GM21825 (cell line): Measurements from ENCODE around the gene GTF2A1.
"Not testable (repeated sequence)": the region's sequence is repeated elsewhere in the genome, so short reads cannot be mapped to it uniquely, and the experiment has no call there.

Source experiments
- ATAC-seq: cut with Tn5 transposase; IDR thresholded peaks from one replicate; pipeline ENCODE4 v1.9.1; 2021; ENCODE audit warnings: mild to moderate bottlenecking, moderate library complexity; ENCODE audit not compliant: unreplicated experiment

Gene GTF2A1

DNA sequence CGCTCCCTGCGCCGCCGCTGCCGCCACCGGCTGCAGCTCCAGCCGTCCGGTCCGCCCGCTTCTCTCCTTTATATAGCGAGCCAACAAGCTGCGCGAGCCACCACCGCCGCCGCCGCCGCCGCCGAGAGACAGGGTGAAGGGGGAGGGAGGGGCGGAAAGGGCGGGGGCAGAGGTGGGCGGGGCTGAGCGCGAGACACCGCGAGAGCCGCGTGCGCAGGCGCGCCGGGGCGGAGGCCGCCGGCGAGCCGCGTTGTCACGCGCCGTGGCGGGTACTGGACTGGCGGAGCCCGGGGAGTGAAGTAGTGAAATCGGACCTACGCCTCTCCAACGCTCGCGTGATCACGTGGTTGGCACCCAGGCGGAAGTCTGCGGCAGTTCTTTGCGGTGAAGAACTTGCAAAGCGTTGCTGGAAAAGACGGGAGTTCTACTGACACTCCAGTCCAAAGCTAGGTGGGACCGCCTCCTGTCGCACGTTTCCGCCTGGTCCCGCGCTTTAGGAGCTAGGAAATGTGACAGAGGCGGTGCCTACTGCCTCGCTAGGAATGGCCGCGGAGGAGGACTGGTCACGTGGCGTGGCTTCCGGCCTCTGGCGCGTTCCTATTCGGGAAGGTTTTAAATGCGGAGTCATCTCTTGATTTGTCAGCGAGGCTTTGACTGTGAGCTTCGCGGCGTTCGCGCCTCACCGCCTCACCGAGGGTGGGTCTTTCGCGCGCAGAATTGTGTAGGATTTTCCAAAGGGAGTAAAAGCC is at the start of gene GTF2A1:
TSS of gene GTF2A1 (minus strand) at position 130 of the 749 bp plus-strand sequence. CDS start 441 bp downstream, outside the sequence.
- ATAC-seq, result peak; percentile 79

DNA sequence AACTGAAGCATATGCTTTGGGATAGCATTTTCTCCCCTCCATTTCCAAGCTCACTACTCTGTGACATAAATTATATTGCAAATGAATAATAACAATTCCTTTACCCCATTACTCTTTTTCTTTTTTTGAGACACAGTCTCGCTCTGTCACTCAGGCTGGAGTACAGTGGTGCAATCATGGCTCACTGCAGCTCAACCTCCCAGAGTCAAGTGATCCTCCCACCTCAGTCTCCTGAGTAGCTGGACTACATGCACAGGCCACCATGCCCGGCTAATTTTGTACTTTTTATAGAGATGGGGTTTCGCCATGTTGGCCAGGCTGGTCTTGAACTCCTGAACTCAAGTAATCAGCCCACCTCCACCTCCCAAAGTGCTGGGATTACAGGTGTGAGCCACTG is 49.2 kb upstream of the GTF2A1 start:
- ATAC-seq, result no peak

DNA sequence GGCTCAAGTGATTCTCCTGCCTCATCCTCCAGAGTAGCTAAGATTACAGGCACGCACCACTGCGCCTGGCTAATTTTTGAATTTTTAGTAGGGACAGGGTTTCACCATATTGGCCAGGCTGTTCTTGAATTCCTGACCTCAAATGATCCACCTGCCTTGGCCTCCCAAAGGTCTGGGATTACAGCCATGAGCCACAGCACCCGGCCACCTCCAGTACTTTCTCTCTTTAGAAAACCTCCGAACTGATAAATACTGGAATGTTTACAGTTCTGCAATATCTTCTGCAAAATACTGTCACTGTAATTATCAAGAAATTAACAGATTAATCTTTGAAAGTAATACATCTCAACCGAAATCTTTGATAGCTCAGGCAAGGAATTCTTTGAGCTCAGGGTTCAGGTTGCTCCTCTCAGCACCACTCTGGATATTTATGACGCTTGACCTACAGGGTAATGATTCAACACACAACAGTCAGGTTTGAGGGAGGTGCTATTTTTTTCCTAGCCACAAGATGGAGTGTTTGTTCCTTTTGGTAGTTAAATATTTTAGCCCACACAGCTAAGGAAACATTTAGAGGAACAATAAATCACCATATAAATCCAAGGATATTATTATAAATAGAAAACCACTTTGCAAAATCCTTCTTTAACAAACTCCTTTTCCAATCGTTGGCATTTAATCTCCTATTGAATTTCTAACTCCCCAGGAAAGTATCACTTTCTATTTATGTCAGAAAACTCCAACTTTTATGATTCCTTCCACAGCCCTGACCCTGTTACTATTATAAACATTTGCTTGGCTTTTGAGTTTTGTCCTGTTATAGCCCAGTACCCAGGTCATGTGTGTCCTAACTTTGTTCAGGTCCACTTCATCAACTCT is 48.6 kb upstream of the GTF2A1 start:
- ATAC-seq, result peak; percentile 74

DNA sequence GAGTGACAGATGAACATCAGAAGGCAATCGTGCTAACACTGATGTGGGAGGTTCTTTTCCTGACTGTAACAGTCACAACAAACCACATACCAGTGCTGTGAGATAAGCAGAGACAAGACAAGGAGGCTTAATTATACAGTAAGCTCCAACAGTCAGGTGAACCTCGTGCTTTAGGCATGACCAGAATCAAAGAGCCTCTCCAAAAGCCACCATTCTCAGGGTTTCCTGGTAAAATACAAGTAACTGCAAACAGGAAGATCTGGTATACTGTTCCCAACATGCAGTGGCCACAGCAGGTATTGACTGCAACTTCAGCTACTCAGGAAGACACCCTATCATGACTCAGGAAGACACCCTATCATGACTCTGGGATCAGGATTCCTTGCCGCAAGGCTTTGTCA is 47.3 kb upstream of the GTF2A1 start:
- ATAC-seq, result no peak

DNA sequence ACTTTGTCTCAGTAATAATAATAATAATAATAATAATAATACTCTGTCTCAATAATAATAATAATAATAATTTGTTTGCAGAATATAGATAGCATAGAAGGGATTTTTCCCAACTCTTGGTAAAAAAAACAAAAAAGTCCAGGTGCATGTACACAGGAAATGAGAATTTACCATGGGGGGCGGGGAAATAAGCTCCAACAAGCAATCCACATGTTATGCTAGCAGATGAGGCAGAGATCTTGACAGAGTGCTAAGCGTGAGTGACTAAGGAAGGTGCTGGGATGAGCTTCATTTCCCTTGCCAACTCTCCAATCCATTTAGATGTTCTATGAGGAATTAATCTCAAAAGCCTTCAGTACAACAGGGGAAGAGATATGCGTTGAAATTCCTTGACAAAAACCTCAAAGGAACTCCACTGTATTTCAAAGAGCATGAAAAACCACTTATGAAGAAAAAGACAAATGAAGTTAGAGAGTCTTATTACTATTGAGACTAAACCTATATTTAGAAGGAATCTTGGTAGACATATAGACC is 44.9 kb upstream of the GTF2A1 start:
- no peak for ATAC-seq

DNA sequence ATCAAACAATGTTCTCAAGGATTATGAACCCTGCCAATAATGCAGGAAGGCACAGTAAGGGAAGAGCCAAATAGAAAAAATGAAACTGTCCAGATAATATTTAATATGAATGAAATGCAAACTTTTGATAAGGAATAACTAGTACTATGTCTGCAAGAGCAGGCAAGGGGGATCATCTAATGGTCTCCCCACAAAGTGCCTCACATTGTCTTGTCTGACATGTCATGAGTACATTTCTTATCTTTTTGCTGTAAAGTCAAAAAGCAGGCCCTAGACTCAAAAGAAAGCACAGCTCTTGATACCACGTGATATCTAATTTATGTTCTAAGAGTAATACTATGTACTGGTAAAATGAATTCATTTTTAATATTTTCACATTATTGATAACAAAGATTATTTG is 43.9 kb upstream of the GTF2A1 start:
- no peak for ATAC-seq

DNA sequence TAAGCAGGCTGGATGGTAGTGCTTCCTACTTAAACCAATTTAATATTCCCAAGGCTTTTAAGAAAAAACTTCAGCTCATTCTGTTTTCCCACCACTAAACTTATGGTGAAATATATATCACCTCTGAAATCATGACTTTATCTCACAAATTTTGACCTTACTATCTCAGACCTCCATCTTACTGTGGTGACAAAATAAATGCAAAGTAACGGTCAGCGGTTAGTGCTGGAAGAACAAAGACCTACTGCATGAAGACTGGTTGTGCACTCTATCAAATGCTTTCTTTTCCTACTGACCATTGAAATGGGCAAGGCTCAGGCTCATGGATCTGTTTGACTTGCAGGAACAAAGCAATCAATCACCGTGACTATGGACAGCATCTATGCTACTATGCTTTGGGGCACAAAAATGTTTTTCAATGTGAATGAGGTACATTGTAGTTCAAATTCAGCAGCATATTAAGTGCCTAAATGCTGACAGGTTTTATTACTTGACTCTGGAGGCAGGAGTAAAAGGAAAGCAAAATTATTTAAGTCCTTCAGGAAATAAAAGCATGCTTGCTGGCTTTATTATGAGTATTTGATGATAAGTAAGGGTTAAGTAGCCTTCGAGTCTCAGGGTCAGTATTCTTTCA is 43.1 kb upstream of the GTF2A1 start:
- no peak for ATAC-seq

DNA sequence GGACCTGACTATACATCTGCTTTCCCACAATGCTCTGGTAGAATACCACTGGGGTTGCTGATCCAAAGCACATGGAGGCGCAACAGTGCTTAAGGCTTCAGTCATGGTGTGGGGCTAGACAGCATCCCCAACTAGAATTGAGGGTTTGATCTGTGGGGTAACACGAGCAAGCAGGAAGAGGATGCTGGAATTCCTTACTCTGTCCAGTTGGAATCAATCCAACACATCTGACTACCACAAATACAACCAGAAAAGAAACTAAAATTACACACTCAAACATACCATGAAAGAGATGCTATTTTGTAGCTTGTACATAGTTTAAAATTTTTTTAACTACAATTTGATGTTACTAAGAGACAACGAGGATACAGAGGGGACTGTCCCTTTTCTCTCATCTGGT is 40.4 kb upstream of the GTF2A1 start:
- ATAC-seq, result no peak

DNA sequence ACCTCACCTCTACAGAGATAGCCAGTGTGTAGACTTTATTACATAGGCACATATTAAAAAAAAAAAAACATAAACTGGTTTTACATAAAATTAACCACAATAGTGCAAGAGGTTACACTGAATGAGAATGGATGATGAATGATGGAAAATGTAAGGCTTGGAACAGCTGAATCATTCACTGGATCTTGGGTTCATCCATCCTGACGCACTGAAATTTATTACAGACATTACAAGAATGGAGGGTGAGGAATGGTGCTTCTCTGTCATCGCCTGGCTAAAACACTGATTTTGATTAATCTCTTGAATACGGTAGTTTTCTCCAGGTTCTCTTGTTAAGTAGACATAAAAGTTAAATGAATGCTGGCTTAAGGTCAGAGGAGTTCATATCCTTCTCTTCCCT is 40.0 kb upstream of the GTF2A1 start:
- no peak for ATAC-seq

DNA sequence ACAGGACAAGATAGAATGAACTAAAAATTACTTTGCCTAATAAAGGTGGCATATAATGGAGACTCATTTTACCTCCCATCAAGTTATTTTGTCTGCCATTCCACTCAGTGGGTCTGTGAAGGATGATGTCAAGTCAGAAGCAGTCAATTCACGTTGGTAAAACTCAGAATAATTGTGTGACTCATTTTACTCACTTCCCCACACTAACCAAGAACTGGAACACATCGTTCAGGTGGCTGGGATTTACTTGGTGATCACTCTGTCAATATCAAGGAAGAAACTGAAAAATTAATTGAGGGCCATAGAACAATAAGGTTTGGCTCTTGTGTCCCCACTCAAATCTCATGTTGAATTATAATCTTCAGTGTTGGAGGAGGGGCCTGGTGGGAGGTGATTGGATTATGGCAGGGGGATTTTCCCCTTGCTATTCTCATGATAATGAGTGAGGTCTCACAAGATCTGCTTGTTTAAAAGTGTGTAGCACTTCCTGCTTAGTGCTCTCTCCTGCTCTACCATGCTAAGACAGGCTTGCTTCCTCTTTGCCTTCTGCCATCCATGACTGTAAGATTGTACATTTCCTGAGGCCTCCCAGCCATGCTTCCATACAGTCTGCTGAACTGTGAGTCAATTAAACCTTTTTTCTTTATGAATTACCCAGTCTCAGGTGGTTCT is 35.7 kb upstream of the GTF2A1 start:
- peak; percentile 75 for ATAC-seq

DNA sequence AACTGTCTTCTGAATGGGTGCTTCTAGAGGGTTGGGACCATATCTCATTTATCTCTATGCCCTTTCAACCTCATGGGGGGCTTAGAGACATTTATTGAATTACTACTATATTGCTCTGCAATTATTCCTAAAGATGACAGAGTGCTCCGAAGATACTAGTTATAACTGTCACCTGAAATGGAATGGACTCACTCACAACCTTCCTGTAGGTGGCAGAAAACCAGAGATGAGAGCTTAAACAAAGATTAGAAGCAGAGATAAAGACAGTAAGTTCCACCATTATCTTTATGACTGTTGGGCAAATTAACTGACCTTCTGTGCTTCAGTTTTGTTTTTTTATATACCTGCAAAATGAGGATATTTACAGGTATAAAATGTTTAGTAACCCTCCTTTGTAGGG is 31.5 kb upstream of the GTF2A1 start:
- ATAC-seq, result no peak

DNA sequence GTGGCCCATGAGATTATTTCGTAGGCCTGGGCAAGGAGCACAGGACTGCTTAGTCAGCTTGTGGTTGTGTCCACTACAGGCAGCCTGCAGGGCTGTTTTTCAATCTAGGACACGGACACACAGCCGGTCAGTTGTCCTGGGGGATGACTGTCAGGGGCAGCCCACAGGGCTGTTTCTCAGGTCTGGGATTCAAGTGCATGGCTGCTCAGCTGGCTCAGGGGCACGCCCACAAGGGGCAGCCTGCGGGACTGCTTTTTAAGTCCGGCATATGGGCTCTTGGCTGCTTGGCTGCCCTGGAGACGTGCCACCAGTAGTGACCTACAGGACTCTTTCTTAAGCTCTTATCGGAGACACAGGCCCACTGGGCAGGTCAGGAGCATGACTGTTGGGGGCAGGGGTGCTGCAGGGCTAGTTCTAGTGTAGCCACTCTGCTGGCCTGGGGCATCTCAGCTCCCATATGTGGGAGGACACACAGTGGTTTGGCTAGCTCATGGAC is 26.6 kb upstream of the GTF2A1 start:
- ATAC-seq, result no peak

DNA sequence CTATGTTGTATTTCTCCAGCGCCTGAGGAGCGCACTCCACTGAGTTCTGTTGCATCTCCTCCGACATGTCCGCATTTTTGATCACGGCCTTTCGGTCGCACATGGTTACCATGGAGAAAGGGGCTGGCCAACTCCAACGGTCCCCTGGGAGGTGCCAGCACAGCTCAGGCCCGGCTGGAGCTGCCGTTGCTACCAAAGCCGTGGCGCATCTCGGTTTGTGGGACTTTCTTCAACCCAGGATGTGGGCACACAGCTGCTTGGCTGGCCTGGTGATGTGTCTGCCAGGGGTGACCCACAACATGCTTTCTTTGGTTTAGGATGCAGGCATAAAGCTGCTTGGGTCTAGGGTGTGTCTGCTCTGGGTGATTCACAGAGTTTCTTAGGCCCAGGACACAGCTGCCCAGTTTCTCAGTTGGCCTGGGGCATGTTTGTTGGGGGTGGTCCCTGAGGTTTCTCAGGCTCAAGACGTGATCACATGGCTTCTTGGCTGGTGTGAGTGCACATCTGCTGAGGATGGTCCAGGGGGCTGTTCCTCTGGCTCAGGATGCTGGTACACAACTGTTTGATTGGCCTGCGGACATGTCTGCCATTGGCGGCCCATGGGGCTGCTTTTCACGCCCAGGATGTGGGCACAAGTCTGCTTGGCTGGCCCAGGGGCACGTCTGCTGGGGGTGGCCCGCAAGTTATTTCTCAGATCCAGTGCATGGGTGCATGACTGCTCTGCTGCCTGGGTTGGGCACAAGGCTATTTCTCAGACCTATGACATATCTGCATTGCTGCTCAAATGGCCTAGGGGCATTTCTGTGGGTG is 25.9 kb upstream of the GTF2A1 start:
- ATAC-seq, result no peak

DNA sequence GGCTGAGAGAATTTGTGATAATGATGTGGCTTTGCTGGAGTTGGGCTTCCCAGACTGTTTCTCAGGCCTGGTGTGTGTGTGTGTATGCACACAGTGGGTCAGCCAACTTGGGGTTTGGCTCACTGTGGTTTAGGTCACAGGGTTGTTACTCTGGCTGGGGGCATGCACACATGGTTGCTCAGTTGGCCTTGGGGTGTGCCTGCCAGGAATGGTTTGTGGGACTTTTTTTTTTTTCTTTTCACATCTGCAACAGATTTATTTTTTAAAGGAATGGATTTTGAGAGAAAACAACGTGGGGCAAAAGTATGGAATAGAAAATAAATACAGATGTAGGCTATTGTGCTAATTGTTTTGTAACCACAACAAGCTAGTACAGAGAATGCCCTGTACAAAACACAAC is 25.0 kb upstream of the GTF2A1 start:
- no peak for ATAC-seq

DNA sequence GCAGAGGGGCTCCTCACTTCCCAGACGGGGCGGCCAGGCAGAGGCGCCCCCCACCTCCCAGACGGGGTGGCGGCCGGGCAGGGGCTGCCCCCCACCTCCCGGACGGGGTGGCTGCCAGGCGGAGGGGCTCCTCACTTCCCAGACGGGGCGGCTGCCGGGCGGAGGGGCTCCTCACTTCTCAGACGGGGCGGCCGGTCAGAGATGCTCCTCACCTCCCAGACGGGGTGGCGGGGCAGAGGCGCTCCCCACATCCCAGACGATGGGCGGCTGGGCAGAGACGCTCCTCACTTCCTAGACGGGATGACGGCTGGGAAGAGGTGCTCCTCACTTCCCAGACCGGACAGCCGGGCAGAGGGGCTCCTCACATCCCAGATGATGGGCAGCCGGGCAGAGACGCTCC is 23.7 kb upstream of the GTF2A1 start:
- ATAC-seq, result not testable (repeated sequence)

DNA sequence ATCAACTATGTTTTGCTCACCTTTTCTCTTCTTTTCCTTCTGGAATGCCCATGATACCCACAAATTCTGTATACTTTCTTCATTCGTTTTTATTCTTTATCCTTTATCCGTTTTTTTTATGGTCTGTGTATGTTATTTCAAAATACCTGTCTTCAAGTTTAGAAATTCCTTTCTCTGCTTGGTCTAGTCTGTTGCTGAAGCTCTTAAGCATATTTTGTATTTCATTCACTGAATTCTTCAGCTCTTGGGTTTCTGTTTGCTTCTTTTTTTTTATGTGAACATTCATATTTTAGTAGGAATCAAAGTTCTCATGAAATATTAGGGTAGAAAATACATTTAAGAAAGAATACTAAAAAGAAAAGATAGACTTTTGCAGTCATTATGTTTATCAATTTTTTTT is 22.7 kb upstream of the GTF2A1 start:
- no peak for ATAC-seq

DNA sequence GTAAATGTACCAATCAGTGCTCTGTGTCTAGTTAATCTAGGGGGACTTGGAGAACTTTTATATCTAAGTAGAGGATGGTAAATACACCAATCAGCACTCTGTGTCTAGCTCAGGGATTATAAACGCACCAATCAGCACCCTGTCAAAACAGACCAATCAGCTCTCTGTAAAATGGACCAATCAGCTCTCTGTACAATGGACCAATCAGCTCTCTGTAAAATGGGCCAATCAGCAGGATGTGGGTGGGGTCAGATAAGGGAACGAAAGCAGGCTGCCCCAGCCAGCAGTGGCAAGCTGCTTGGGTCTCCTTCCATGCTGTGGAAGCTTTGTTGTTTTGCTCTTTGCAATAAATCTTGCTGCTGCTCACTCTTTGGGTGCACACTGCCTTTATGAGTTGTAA is 16.1 kb upstream of the GTF2A1 start:
- not testable (repeated sequence) for ATAC-seq

DNA sequence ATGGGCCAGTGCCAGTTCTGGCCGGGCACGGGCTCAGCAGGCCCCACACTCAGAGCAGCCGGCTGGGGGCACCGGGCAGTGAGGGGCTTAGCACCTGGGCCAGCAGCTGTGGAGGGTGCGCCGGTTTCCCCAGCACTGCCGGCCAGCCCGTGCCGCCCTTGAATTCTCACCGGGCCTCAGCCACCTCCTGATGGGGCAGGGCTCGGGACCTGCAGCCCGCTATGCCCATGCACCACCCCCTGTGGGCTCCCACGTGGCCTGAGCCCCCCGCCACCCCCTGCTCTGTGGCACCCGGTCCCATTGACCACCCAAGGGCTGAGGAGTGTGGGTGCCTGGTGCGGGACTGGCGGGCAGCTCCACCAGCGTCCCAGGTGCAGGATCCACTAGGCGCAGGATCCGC is 15.4 kb upstream of the GTF2A1 start:
- ATAC-seq, result no peak

DNA sequence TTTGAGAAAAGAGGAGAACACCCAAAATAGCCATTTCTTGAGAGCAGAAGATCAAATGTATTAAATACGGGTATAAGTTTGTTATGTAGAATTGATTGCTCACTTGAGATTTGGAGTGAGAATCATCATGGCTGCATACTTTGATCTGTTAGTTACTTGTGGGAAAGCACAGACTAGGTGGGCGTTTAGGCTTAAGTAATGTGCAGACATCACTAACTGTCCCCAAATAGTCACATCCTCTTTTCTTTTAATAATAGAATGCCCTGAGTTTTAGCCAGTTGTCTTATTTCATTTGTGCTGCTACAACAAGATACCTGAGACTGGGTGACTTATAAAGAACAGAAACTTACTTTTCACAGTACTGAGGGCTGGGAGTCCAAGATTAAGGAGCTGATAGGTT is 14.3 kb upstream of the GTF2A1 start:
- no peak for ATAC-seq

DNA sequence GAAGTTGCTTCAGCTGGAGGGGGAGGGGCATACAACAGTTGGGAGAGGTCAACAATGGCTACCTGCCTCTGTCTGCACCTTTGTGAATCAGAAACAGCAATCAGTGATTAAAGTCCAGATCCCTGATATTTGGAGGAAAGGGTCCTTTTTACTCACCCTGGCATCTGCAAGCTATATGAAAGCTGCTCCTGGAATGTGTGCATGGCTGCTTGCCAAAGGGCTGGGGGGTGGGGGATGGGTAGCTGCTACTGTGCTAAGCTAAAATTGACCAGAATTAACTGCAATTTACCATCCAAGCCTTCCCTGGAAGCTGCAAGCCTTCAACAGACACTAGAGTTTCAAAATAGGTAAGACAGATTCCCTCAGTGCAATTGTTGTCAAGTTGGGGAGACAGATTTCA is 13.5 kb upstream of the GTF2A1 start:
- no peak for ATAC-seq
